B cell (primary cell): ENCODE data around the gene EFCAB14.

Experiments
- EZH2 ChIP-seq: IDR thresholded peaks from 2 replicates; pipeline ENCODE4 v1.6.1; 2012; ENCODE audit warnings: borderline replicate concordance, low read depth, mild to moderate bottlenecking, moderate library complexity, low read length; ENCODE audit not compliant: insufficient read depth, poor library complexity, severe bottlenecking
- TF ChIP-seq, protein P1 (sequence below): fragments of 200-600 bp; IDR thresholded peaks from one replicate; pipeline ENCODE4 v1.8.0; 2022; ENCODE audit warnings: antibody characterized with exemption, mild to moderate bottlenecking

DNA sequence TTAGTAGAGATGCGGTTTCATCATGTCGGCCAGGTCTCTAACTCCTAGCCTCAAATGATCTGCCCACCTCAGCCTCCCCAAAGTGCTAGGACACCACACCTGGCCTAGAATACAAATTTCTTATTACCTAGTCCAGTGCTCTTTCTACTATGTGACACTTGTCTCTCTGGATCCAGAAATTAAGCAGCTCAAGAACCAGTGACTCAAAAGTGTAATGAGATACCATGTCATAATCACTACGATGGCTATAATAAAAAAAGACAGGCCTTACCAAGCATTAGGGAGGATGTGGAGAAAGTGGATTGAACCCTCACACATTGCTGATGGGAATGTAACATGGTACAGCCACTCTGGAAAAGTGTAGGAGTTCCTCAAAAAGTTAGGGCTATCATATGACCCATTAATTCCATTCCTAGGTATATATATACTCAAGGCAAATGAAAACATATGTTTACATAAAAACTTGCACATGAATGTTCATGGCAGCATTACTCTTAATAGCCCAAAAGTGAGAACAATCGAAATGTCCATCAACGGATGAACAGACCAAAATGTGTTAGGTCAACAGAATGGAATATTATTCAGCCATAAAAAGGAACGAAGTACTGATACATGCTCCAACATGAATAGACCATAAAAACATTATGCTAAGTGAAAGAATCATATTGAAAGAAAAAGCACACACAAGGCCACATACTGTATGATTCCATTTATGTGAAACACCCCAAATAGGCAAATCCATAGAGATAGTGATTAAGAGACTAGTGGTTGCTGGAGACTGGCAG, 38.9 kb downstream of the EFCAB14 start:
- TF ChIP-seq, protein P1, sequence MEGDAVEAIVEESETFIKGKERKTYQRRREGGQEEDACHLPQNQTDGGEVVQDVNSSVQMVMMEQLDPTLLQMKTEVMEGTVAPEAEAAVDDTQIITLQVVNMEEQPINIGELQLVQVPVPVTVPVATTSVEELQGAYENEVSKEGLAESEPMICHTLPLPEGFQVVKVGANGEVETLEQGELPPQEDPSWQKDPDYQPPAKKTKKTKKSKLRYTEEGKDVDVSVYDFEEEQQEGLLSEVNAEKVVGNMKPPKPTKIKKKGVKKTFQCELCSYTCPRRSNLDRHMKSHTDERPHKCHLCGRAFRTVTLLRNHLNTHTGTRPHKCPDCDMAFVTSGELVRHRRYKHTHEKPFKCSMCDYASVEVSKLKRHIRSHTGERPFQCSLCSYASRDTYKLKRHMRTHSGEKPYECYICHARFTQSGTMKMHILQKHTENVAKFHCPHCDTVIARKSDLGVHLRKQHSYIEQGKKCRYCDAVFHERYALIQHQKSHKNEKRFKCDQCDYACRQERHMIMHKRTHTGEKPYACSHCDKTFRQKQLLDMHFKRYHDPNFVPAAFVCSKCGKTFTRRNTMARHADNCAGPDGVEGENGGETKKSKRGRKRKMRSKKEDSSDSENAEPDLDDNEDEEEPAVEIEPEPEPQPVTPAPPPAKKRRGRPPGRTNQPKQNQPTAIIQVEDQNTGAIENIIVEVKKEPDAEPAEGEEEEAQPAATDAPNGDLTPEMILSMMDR = no peak
- TF ChIP-seq EZH2 = no peak
